Activated naive CD8-positive, alpha-beta T cell (primary cell): ENCODE results near the gene PDCL2.
"Not testable (repeated sequence)": the region's sequence is repeated elsewhere in the genome, so short reads cannot be mapped to it uniquely, and the experiment has no call there.

ENCODE experiments used
- H3K27ac Mint-ChIP-seq: one replicate; pipeline ENCODE4 v1.8.0; 2021; ENCODE audit warnings: mixed read lengths
- H3K27me3 Mint-ChIP-seq: one replicate; pipeline ENCODE4 v1.8.0; 2021; ENCODE audit warnings: mixed read lengths
- H3K36me3 Mint-ChIP-seq: one replicate; pipeline ENCODE4 v1.8.0; 2021; ENCODE audit warnings: mixed read lengths
- H3K4me1 Mint-ChIP-seq: one replicate; pipeline ENCODE4 v1.8.0; 2021; ENCODE audit warnings: low read depth, mixed read lengths
- H3K4me3 Mint-ChIP-seq: one replicate; pipeline ENCODE4 v1.8.0; 2021; ENCODE audit warnings: mild to moderate bottlenecking, mixed read lengths
- H3K9me3 Mint-ChIP-seq: one replicate; pipeline ENCODE4 v1.8.0; 2021; ENCODE audit warnings: low read depth, mixed read lengths

PDCL2 gene

DNA sequence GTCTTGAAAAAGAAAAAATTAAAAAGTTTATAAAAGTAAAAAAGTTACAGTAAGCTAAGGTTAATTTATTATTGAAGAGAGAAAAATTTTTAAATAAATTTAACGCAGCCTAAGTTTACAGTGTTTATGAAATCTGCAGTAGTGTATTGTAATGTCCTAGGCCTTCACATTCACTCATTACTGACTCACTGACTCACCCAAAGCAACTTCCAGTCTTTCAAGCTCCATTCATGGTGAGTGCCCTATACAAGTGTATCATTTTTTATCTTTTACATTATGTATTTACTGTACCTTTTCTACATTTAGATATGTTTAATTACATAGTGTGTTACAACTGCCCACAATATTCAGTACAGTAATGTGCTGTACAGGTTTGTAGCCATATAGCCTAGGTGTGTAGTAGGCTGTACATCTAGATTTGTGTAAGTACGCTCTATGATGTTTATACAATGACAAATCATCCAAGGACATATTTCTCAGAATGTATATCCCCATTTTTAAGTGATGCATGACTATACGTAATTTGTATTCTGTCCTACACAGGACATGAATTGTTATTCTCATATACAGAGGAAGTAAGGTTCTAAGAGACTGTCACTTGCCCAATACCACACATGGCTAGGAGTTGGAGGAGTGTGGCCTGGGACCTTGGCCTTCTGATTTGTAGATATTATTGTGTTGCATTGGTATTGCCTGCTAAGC, 19.5 kb upstream of the PDCL2 start:
- no peak overlapping the region for H3K4me3 Mint-ChIP-seq
- no peaks in the 10 kb centered on the region for H3K27me3 Mint-ChIP-seq
- H3K4me1 Mint-ChIP-seq: no peaks in the 10 kb centered on the region
- no peaks in the 10 kb centered on the region for H3K9me3 Mint-ChIP-seq
- H3K36me3 Mint-ChIP-seq: no peaks in the 10 kb centered on the region
- no peak overlapping the region for H3K27ac Mint-ChIP-seq

DNA sequence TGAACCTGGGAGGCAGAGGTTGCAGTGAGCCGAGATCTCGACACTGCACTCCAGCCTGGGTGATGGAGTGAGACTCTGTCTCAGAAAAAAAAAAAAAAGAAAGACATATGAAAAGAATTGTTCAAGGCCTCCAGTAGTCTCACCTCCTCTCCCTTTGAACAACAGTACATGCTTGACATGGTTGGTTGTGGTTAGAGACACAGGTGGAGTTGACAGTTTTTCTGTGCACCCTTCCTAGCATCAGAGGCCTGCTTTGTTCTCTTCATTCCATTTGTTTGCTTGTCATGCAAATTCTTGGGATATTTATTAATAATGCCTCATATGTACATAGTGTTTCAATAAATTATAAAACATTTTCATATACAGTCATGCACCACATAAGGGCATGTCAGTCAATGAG, 18.3 kb upstream of the PDCL2 start:
- H3K9me3 Mint-ChIP-seq: no peaks in the 10 kb centered on the region
- H3K4me3 Mint-ChIP-seq: no peak overlapping the region
- H3K36me3 Mint-ChIP-seq: no peaks in the 10 kb centered on the region
- peaks cover 2% of the 10 kb centered on the region for H3K27me3 Mint-ChIP-seq
- H3K4me1 Mint-ChIP-seq: no peaks in the 10 kb centered on the region
- no peak overlapping the region for H3K27ac Mint-ChIP-seq

DNA sequence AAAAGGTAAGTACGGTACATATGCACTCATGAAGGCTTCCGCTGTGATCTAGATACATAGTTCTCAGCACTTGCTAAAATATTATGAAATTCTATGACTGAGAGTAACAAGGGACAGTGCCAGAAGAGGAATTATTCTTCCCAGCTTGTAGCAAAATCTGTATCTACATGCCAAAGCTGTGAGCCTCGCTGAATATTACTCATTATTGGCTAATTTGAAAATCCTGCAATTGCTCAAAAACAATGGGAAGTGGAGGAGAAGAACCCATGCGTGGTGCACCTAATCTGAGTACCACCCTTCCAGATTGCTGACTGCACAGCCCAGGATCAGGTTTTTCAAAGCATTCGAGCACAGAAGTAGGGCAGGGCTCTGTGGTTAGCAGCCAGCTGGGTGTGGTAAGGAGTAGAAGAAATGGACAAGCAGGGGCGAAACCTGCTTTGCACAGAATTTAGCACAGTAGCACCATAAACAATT, 17.4 kb upstream of the PDCL2 start:
- H3K4me3 Mint-ChIP-seq: no peak overlapping the region
- H3K4me1 Mint-ChIP-seq: no peaks in the 10 kb centered on the region
- no peak overlapping the region for H3K27ac Mint-ChIP-seq
- H3K27me3 Mint-ChIP-seq: peaks cover 2% of the 10 kb centered on the region
- no peaks in the 10 kb centered on the region for H3K36me3 Mint-ChIP-seq
- no peaks in the 10 kb centered on the region for H3K9me3 Mint-ChIP-seq

GRCh38 chr4:55608591-55608990, 16.5 kb upstream of the PDCL2 start:
- Mint-ChIP-seq H3K27ac (no peak overlapping the region), H3K36me3 (no peaks in the 10 kb centered on the region), H3K27me3 (peaks cover 2% of the 10 kb centered on the region), H3K9me3 (no peaks in the 10 kb centered on the region), H3K4me1 (no peaks in the 10 kb centered on the region), H3K4me3 (no peak overlapping the region)

DNA sequence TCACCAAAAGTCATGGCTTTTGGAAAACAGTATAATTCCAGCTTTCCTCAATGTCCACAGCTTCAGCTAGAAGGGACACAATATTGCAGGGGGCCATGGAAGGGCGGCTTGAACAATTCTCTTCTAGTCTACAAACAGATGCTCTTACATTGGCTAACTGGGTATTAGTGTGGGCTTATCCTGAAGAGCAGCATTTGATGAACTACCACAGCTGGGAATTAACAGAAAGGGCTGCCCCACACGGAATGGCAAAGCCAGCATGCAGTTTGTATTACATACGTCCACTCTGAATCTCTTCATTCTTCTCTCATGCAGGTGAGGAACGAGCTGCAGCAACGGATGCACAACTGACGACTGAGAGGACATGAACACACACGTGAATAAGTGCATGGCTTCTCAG, 13.0 kb upstream of the PDCL2 start:
- H3K27me3 Mint-ChIP-seq: peaks cover 4% of the 10 kb centered on the region
- no peak overlapping the region for H3K27ac Mint-ChIP-seq
- H3K9me3 Mint-ChIP-seq: no peaks in the 10 kb centered on the region
- no peaks in the 10 kb centered on the region for H3K36me3 Mint-ChIP-seq
- no peaks in the 10 kb centered on the region for H3K4me1 Mint-ChIP-seq
- H3K4me3 Mint-ChIP-seq: no peak overlapping the region

DNA sequence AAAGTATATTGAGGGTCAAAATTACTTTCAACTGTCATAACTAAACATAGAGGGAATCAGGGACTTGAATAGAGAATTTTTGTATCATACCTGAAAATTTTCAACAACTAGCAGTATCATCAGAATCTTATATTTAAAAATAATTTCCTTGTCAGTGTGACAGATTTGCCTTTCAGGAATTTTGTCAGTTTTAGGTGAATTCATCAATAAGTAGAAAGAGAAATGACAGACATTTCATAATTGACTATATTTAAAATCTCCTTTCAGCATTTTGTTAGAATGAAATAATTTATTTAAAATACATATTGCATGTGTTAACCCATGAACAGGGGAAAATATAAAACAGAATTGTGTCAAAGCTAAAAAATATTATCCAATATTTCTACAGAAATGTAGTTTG, 8.6 kb upstream of the PDCL2 start:
- no peaks in the 10 kb centered on the region for H3K4me1 Mint-ChIP-seq
- H3K27me3 Mint-ChIP-seq: peaks cover 3% of the 10 kb centered on the region
- peaks cover 4% of the 10 kb centered on the region for H3K9me3 Mint-ChIP-seq
- H3K27ac Mint-ChIP-seq: no peak overlapping the region
- no peak overlapping the region for H3K4me3 Mint-ChIP-seq
- no peaks in the 10 kb centered on the region for H3K36me3 Mint-ChIP-seq

DNA sequence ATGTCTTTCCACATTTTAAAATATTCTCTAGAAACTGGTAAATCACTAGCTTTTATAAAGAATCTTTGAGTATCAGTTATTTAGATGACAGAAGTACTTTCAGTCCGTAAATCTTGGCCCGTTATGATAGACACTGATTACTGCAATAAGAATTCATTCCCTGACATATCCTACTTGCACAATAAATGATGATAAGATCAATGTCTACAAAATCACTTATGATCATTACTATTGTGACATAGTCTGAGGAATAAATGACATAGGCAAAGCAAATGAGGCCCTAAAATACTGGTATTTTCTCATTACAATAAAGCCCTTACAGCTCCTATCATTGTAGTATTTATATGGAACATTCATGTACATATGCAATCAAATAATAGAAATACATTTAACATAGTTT, 6.6 kb upstream of the PDCL2 start:
- Mint-ChIP-seq H3K36me3 (no peaks in the 10 kb centered on the region), H3K4me1 (no peaks in the 10 kb centered on the region), H3K27ac (no peak overlapping the region), H3K27me3 (peaks cover 3% of the 10 kb centered on the region), H3K9me3 (peaks cover 4% of the 10 kb centered on the region), H3K4me3 (no peak overlapping the region)

DNA sequence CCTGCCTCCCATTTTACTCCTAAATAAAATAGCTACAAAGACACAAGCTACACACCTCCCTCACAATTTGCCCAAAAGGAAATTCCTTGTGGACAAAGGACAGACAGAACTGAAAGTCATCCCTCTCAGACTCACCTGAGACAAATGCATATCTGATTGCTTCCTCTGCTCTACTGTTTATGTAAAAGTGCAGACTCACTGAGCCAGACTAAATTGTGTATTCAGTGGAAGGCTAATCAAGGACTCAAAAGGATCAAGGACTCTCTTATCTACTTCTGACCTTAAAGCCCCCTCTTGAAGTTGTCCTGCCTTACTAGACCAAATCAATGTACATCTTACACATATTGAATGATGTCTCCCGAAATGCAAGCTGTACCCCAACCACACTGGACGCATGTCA, 3.9 kb downstream of the PDCL2 start:
- no peaks in the 10 kb centered on the region for H3K4me1 Mint-ChIP-seq
- H3K9me3 Mint-ChIP-seq: peaks cover 6% of the 10 kb centered on the region
- peaks cover 7% of the 10 kb centered on the region for H3K27me3 Mint-ChIP-seq
- H3K27ac Mint-ChIP-seq: no peak overlapping the region
- no peak overlapping the region for H3K4me3 Mint-ChIP-seq
- no peaks in the 10 kb centered on the region for H3K36me3 Mint-ChIP-seq

DNA sequence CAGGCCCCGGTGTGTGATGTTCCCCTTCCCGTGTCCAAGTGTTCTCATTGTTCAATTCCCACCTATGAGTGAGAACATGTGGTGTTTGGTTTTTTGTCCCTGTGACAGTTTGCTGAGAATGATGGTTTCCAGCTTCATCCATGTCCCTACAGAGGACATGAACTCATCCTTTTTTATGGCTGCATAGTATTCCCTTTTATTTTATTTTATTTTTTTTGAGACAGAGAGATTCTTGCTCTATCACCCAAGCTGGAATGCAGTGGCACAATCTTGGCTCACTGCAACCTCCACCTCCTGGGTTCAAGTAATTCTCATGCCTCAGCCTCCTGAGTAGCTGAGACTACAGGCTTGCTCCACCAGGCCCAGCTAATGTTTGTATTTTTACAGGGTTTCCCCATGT, 9.3 kb downstream of the PDCL2 start:
- not testable (repeated sequence) for H3K27me3 Mint-ChIP-seq, H3K4me3 Mint-ChIP-seq, H3K36me3 Mint-ChIP-seq, H3K9me3 Mint-ChIP-seq, H3K27ac Mint-ChIP-seq, H3K4me1 Mint-ChIP-seq

GRCh38 chr4:55578341-55579010, 13.6 kb downstream of the PDCL2 start:
- Mint-ChIP-seq H3K27ac (no peak overlapping the region), H3K9me3 (peaks cover 19% of the 10 kb centered on the region), H3K4me3 (no peak overlapping the region), H3K36me3 (peaks cover 13% of the 10 kb centered on the region), H3K4me1 (no peaks in the 10 kb centered on the region), H3K27me3 (no peaks in the 10 kb centered on the region)

DNA sequence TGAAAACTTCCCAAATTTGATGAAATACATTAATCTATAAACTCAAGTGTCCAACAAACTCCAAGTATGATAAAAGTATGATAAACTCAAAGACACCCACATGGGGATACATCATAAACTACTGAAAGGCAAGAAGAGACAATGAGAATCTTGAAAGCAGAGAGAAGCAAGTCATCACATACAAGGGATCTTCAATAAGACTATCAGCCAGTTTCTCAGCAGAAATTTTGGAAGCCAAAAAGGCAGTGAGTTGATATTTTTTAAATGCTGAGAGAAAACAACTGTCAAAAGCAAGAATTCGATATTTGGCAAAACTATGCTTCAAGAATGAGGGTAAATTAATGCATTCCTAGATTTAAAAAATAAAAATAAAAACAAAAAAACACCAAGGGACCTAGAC, 16.5 kb downstream of the PDCL2 start:
- no peak overlapping the region for H3K4me3 Mint-ChIP-seq
- H3K27ac Mint-ChIP-seq: no peak overlapping the region
- H3K9me3 Mint-ChIP-seq: peaks cover 16% of the 10 kb centered on the region
- no peaks in the 10 kb centered on the region for H3K4me1 Mint-ChIP-seq
- no peaks in the 10 kb centered on the region for H3K27me3 Mint-ChIP-seq
- H3K36me3 Mint-ChIP-seq: peaks cover 13% of the 10 kb centered on the region

- Mint-ChIP-seq H3K27ac (no peak overlapping the region), H3K36me3 (peaks cover 13% of the 10 kb centered on the region), H3K27me3 (no peaks in the 10 kb centered on the region), H3K4me3 (no peak overlapping the region), H3K9me3 (peaks cover 16% of the 10 kb centered on the region), H3K4me1 (no peaks in the 10 kb centered on the region)
Measured at GRCh38 chr4:55574252-55574651, 17.8 kb downstream of the PDCL2 start.

DNA sequence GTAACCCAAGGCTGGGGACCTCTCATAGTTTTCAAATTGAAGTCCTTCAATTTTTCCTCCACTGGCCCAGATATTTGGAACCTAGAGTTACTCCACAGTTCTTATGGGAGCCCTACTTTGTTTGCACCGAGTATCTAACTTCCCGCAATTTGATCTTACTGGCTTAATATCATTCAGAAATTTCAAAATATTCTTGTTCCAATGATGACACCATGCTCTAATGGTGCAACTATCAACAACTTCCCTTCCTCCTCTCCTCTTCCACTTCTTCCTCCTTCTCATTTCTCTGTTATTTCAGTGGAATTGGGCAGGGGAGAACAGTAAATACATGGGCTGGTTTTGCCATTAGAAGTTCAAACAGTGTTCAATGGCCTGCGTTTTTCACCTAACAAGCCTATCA, 20.2 kb downstream of the PDCL2 start:
- Mint-ChIP-seq H3K4me1 (no peaks in the 10 kb centered on the region), H3K27ac (no peak overlapping the region), H3K4me3 (no peak overlapping the region), H3K9me3 (peaks cover 12% of the 10 kb centered on the region), H3K36me3 (peaks cover 13% of the 10 kb centered on the region), H3K27me3 (no peaks in the 10 kb centered on the region)

- Mint-ChIP-seq H3K4me1 (no peaks in the 10 kb centered on the region), H3K27me3 (no peaks in the 10 kb centered on the region), H3K4me3 (no peak overlapping the region), H3K36me3 (no peaks in the 10 kb centered on the region), H3K27ac (no peak overlapping the region), H3K9me3 (no peaks in the 10 kb centered on the region)
Measured at GRCh38 chr4:55568905-55569504, 23.0 kb downstream of the PDCL2 start.

DNA sequence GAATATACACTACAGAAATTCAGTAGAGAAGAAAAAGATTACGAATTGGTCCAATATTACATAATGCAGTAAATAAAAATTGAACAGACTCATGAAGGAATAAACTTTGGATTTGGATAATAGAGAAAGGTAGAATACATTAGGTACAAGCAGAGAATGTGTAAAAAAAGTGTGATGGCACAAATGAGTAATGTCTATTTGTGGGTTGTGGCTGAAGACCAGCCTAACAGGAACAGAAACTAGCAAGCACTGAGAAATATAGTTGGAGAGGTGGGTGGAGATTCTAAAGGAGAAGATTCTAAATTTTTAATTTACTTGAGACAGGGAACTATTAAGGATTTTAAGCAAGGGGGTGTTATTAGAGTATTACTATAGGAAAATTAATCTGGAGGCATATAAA, 30.2 kb downstream of the PDCL2 start:
- peaks cover 7% of the 10 kb centered on the region for H3K4me1 Mint-ChIP-seq
- H3K27ac Mint-ChIP-seq: peak overlapping the region; percentile 1
- H3K9me3 Mint-ChIP-seq: no peaks in the 10 kb centered on the region
- H3K4me3 Mint-ChIP-seq: no peak overlapping the region
- H3K36me3 Mint-ChIP-seq: no peaks in the 10 kb centered on the region
- H3K27me3 Mint-ChIP-seq: peaks cover 4% of the 10 kb centered on the region
